ENCODE measurements around the gene FERMT3. TPM values are rescaled to one million over a fixed set of nuclear protein-coding genes. Genes with fewer than 3 reads are reported as not detected.

The FERMT3 gene
- total and polyA plus RNA-seq, 2 donors (not counting 3 experiments of a cell fraction or from before 2014, with no cell fraction given) = 64.4 to 100 TPM

GRCh38 chr11:64245797-64246620 lies 39.5 kb downstream of the FERMT3 start:
- ChIA-PET CTCF (interaction anchor here (0.9 to 5.0 kb wide), 11 partner anchors 9 to 109 kb away, joined by 3 to 36 read pairs (median 5); partner anchors contain the start of genes CATSPERZ, ESRRA, PRDX5 and STIP1), POLR2A (interaction anchor here (0.6 to 2.2 kb wide), 5 partner anchors 22 to 58 kb away, joined by 3 to 10 read pairs (median 5); no protein-coding TSS in a partner anchor)
- TF ChIP-seq MAX (IDR thresholded peaks at IDR 0.05; ENCODE audit: insufficient read depth, insufficient read length) (no peak), FOS (IDR thresholded peaks at IDR 0.05; ENCODE audit: borderline replicate concordance, insufficient read depth, low read length) (peak; percentile 92), JUN (IDR thresholded peaks at IDR 0.05; ENCODE audit: borderline replicate concordance, insufficient read depth, insufficient read length, low read depth) (peak; percentile 8), GATA2 (IDR thresholded peaks at IDR 0.05; ENCODE audit: insufficient read depth, insufficient read length, low read depth, low read length) (no peak), POLR2A (IDR thresholded peaks at IDR 0.05; ENCODE audit: low read depth, low read length) (peak; percentile 97), MYC (IDR thresholded peaks at IDR 0.05; ENCODE audit: low read depth, low read length) (peak; percentile 24), EZH2 (IDR thresholded peaks at IDR 0.05; ENCODE audit: borderline replicate concordance, low read depth, low read length, severe bottlenecking) (no peak), POLR2AphosphoS5 (IDR thresholded peaks at IDR 0.05; ENCODE audit: insufficient read depth, low read depth, low read length) (peak; percentile 97)
- Histone ChIP-seq H3K9me3 (replicated peaks; ENCODE audit: control insufficient read depth, insufficient read depth, low read length) (no peaks in the 10 kb centered on the region), H4K20me1 (replicated peaks; ENCODE audit: control insufficient read depth, extremely low read depth, insufficient read depth, low read length) (no peaks in the 10 kb centered on the region), H3K9me1 (replicated peaks; ENCODE audit: control insufficient read depth, extremely low read depth, insufficient read depth, low read length) (no peaks in the 10 kb centered on the region), H3K27ac (ENCODE audit: insufficient read depth, low read depth, low read length) (peak overlapping the region; percentile 47), H3K9ac (replicated peaks; ENCODE audit: extremely low read depth, insufficient read depth, low read length) (peak overlapping the region; percentile 67), H3K27me3 (ENCODE audit: control insufficient read depth in 2 of 2, insufficient read depth in 2 of 2, low read length in 2 of 2) (no peaks in the 10 kb centered on the region), H3K36me3 (ENCODE audit: control insufficient read depth in 2 of 2, extremely low read depth in 1 of 2, insufficient read depth in 2 of 2, low read length in 2 of 2) (peaks cover 0 to 12% of the 10 kb centered on the region in 2 experiments), H3K79me2 (ENCODE audit: control insufficient read depth, insufficient read depth, low read length) (peaks cover 40% of the 10 kb centered on the region), H2AFZ (ENCODE audit: low read depth, low read length) (no peak overlapping the region), H3K4me2 (ENCODE audit: insufficient read depth, low read length) (no peak overlapping the region), H3K4me3 (replicated peaks in 1 of 3; ENCODE audit: insufficient read depth in 1 of 3, low read depth in 1 of 3, low read length in 3 of 3) (peak overlapping the region; percentile 67 to 78 (median 73)), H3K4me1 (ENCODE audit: control insufficient read depth, extremely low read depth, insufficient read depth, low read length) (peaks cover 23% of the 10 kb centered on the region)
- intact Hi-C loops (cut with micrococcal nuclease) (loop anchor here (2.0 kb wide), 1 partner anchor 39 kb away; the partner anchor contains the start of genes BAD and GPR137), dilution Hi-C loops (cut with MboI; ENCODE audit: extremely low pct_ligation_motif_present, low sequenced_read_pairs) (no loop called here)
- peak; percentile 82 for DNase-seq (ENCODE audit: low read depth, low spot score)
- BruUV-seq (replicated peaks) = TSS peak; percentile 13
- FAIRE-seq = peak; percentile 95

Measured in endothelial cell of umbilical vein (primary cell).